GM12873 (cell line): ENCODE data around the gene RPE.

Source experiments
- TF ChIP-seq, protein P1 (sequence below): IDR thresholded peaks from 2 replicates; pipeline ENCODE4 v1.5.1; 2012; ENCODE audit warnings: low read depth, mild to moderate bottlenecking, moderate library complexity, low read length, control low read depth; ENCODE audit not compliant: insufficient read depth; ENCODE audit errors: missing control alignments

RPE gene

DNA sequence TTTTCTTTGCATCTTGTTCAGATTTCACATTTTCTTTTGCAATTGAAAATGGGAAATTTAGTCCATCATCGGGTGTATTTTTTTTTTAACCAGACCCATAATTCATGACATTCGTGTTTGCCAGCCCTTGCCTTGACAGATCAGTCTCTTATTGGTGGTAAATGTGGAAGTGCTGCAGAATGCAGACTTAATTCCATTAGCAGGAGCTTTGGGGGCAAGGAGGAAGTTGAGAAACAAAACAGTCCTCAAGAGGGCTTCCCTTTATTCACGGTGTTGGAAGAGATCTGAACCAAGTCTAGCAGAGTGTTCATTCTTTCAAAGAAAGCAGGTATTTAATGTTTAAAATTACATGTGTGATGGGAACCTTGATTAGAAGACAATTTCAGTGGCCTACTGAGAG is 16.6 kb upstream of the RPE start:
- TF ChIP-seq, protein P1, sequence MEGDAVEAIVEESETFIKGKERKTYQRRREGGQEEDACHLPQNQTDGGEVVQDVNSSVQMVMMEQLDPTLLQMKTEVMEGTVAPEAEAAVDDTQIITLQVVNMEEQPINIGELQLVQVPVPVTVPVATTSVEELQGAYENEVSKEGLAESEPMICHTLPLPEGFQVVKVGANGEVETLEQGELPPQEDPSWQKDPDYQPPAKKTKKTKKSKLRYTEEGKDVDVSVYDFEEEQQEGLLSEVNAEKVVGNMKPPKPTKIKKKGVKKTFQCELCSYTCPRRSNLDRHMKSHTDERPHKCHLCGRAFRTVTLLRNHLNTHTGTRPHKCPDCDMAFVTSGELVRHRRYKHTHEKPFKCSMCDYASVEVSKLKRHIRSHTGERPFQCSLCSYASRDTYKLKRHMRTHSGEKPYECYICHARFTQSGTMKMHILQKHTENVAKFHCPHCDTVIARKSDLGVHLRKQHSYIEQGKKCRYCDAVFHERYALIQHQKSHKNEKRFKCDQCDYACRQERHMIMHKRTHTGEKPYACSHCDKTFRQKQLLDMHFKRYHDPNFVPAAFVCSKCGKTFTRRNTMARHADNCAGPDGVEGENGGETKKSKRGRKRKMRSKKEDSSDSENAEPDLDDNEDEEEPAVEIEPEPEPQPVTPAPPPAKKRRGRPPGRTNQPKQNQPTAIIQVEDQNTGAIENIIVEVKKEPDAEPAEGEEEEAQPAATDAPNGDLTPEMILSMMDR: no peak

DNA sequence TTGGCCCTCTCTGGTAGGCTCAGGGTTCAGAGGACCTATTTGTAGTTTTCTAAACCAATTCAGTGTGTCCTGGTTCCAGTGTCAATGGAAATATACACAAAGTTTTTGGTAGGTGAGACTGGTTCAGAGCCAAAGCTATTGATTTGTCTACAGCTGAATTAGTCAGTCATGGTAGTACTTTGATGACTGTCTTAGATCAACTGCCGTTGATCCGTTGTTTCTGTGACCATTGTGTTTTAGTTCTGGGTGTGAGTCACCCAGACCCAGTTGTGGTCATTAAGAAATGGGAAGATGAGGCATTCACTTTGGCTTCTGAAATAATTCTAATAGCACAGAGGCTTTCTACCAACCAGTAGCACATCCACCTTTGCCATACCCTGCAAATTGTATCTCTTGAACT is 16.0 kb upstream of the RPE start:
- TF ChIP-seq, protein P1: no peak

DNA sequence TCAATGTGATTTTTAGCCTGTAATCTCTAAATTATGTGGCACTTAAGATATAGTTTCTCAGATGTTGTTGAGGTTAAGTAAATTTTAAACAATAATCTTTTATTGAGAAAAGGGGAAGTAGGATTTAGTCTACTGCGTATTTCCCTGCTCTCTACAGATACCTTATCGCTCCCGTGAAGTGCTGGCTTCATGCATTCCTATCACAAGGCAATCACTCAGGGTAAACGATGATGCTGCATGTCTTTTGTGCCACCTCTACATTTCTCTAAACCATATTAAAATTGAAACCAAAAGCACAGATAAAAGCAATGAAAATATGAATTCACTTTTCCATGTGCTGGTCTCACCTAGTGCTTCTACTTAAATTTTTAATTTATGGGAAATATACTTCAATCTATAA is 14.4 kb upstream of the RPE start:
- TF ChIP-seq, protein P1: no peak

DNA sequence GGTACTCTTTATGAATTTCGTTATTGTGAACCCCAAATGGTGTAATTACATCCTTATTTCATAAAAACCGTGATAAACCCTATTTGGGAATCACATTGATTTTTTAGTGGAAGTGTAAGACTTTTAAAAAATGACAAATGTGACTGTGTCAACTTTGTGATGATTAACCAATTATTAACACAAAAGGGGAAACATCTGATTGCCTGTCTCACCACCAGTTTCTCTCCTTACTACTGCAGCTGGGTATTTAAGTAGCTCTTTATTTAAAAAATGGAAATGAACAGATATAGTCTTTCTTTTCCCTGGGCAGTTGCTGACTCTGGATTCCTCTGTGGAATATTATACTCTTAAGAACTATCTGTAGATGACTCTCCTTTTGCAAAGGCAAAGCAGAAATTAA is 11.6 kb upstream of the RPE start:
- TF ChIP-seq, protein P1: no peak

DNA sequence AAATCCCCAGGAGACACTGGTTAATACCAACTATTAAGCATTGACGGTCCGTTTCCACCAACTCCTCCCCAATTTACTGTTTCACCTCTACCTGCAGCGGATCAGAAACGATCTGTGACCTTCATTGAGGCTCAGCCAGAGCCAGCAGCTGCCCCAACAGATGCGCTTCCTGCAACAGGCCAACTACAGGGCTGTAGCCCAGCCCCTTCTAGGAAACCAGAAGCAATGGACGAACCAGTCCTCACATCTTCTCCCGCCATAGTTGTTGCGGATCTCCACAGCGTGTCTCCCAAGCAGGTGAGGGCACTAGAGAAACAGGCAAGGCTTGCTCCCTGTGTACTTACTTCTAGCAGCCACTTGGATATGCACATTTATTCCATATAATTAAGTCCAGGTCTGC is 8.5 kb upstream of the RPE start:
- TF ChIP-seq, protein P1: no peak

DNA sequence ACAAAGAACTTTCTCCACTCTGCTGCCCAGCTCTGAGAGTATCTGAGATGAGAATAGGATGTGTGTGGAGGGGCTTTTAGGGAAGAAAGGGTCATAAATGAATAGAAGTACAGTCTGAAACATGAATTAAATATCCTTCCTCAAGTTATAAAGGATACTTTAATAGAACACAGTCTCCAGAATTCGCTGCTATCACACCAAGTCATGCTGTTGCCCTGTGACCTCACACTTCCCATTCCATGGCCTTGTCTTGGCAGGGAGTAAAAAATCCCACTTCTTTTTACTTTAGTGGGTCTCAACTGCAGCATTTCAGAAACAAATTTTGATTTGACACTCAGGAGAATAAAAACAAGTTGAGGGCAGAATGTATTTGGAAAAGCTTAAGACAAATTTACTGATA is 3.8 kb upstream of the RPE start:
- TF ChIP-seq, protein P1: no peak

DNA sequence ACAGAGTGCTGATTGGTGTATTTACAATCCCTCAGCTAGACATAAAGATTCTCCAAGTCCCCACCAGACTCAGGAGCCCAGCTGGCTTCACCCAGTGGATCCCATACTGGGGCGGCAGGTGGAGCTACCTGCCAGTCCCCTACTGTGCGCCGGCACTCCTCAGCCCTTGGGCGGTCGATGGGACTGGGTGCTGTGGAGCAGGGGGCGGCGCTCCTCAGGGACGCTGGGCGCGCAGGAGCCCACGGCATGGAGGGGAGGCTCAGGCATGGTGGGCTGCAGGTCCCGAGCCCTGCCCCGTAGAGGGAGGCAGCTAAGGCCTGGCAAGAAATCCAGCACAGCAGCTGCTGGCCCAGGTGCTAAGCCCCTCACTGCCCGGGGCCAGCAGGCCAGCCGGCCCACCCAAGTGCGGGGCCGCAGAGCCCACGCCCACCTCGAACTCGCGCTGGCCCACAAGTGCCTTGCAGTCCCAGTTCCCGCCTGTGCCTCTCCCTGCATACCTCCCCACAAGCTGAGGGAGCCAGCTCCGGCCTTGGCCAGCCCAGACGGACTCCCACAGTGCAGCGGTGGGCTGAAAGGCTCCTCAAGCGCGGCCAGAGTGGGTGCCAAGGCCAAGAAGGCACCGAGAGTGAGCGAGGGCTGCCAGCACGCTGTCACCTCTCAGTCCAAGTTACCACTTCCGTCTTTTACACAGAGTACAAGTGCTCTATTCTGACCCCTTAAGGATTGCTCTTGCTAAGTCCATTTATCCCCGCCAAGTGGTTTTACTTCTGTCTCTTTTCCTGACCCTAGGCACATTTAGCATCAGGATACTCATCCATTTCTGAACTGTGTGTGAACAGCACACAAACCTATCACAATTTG is 1.7 kb upstream of the RPE start:
- TF ChIP-seq, protein P1: no peak
